HT-29 (cell line): Measurements from ENCODE around the gene DEGS1. TPM values are rescaled to one million over a fixed set of nuclear protein-coding genes. Genes with fewer than 3 reads are reported as not detected.
A peak's percentile ranks its signal among the peaks of the same experiment; 100 is the strongest.

Source experiments
- DNase-seq: peaks from one replicate; pipeline ENCODE4 v3.0.0-alpha.2; 2015; ENCODE audit warnings: low spot score
- total RNA-seq: library from RNA; depleted of rRNA; stranded (reverse); fragments of >200 nt; shearing (Covaris generic); gene quantifications from 2 replicates; pipeline ENCODE4 v1.2.3, GENCODE V29; 2014; rRNA removed

Gene DEGS1
- total RNA-seq = 5.8 and 9.9 TPM in 2 replicates

- DNase-seq = peak; percentile 81
Observed at GRCh38 chr1:224182866-224183590, at the start of gene DEGS1. Gene DEGS1, plus strand, starts transcription at chr1:224183240. Its CDS starts 97 bp downstream, at chr1:224183337.

- no peak for DNase-seq
Observed at GRCh38 chr1:224133741-224134299, 49.2 kb upstream of the DEGS1 start.

- DNase-seq = no peak
Observed at GRCh38 chr1:224137518-224137917, 45.5 kb upstream of the DEGS1 start.

GRCh38 chr1:224138198-224138597, 44.8 kb upstream of the DEGS1 start:
- DNase-seq = no peak

- no peak for DNase-seq
Observed at GRCh38 chr1:224141693-224142092, 41.3 kb upstream of the DEGS1 start.

- DNase-seq = no peak
Observed at GRCh38 chr1:224149709-224150108, 33.3 kb upstream of the DEGS1 start.

GRCh38 chr1:224151117-224151516, 31.9 kb upstream of the DEGS1 start:
- no peak for DNase-seq

GRCh38 chr1:224157316-224157715, 25.7 kb upstream of the DEGS1 start:
- no peak for DNase-seq

- no peak for DNase-seq
Observed at GRCh38 chr1:224159541-224159940, 23.5 kb upstream of the DEGS1 start.

- DNase-seq = no peak
Observed at GRCh38 chr1:224160171-224160682, 22.8 kb upstream of the DEGS1 start.

- no peak for DNase-seq
Observed at GRCh38 chr1:224162768-224163167, 20.3 kb upstream of the DEGS1 start.

- no peak for DNase-seq
Observed at GRCh38 chr1:224163311-224163710, 19.7 kb upstream of the DEGS1 start.

GRCh38 chr1:224168859-224169380, 14.1 kb upstream of the DEGS1 start:
- peak; percentile 49 for DNase-seq

GRCh38 chr1:224169718-224170270, 13.2 kb upstream of the DEGS1 start:
- no peak for DNase-seq

GRCh38 chr1:224170343-224170742, 12.7 kb upstream of the DEGS1 start:
- DNase-seq = no peak

- peak; percentile 53 for DNase-seq
Observed at GRCh38 chr1:224170748-224171478, 12.1 kb upstream of the DEGS1 start.

- DNase-seq = no peak
Observed at GRCh38 chr1:224172229-224172628, 10.8 kb upstream of the DEGS1 start.

- DNase-seq = no peak
Observed at GRCh38 chr1:224173523-224173922, 9.5 kb upstream of the DEGS1 start.

- no peak for DNase-seq
Observed at GRCh38 chr1:224175617-224176016, 7.4 kb upstream of the DEGS1 start.

GRCh38 chr1:224177356-224177999, 5.6 kb upstream of the DEGS1 start:
- no peak for DNase-seq

GRCh38 chr1:224178894-224179293, 4.1 kb upstream of the DEGS1 start:
- DNase-seq = no peak
